Right atrium auricular region (tissue), 2 donors: Measurements from ENCODE around the gene MED27. TPM values are rescaled to one million over a fixed set of nuclear protein-coding genes. Genes with fewer than 3 reads are reported as not detected.

Experiments used
- DNase-seq: peaks from one replicate; pipeline ENCODE4 v3.0.0-alpha.2; 2019; ENCODE audit warnings: low spot score
- H3K27ac ChIP-seq, 2 donors: fragments of 200-600 bp; sonication (generic); 1 replicate in 1 of 2; 2 replicates in 1 of 2; pipeline ENCODE4 v1.5.1; 2016 to 2019
- H3K27me3 ChIP-seq, 2 donors: fragments of 200-600 bp; sonication (generic); one replicate each; pipeline versions ENCODE4 v1.5.1 to v1.6.0; 2017 to 2019
- H3K36me3 ChIP-seq: fragments of 200-600 bp; sonication (generic); one replicate; pipeline ENCODE4 v1.5.1; 2016
- H3K4me1 ChIP-seq, 2 donors: fragments of 200-600 bp; sonication (generic); one replicate each; pipeline versions ENCODE4 v1.5.1 to v1.6.0; 2017 to 2019
- H3K4me3 ChIP-seq, 2 donors: fragments of 200-600 bp; sonication (generic); 1 replicate in 1 of 2; 2 replicates in 1 of 2; pipeline ENCODE4 v1.5.1; 2017 to 2019; ENCODE audit warnings: mild to moderate bottlenecking in 1 of 2, moderate library complexity in 1 of 2
- H3K9me3 ChIP-seq, 2 donors: fragments of 200-600 bp; sonication (generic); one replicate each; pipeline ENCODE4 v1.5.1; 2019
- total RNA-seq, 2 donors: library from RNA; depleted of rRNA; stranded (reverse); fragments of >200 nt; gene quantifications; one replicate each; pipeline ENCODE4 v1.1.0, GENCODE V29; 2016
- TF ChIP-seq, protein P1 (sequence below), 2 donors: fragments of 200-600 bp; sonication (generic); IDR thresholded peaks; one replicate each; pipeline ENCODE4 v1.5.1; 2019; ENCODE audit warnings: antibody characterized with exemption in 2 of 2

Gene MED27
- total RNA-seq, 2 donors from 2014 or later = 12.5 to 15.3 TPM

GRCh38 chr9:131943351-131943841 is 136.3 kb downstream of the MED27 start:
- TF ChIP-seq, protein P1, sequence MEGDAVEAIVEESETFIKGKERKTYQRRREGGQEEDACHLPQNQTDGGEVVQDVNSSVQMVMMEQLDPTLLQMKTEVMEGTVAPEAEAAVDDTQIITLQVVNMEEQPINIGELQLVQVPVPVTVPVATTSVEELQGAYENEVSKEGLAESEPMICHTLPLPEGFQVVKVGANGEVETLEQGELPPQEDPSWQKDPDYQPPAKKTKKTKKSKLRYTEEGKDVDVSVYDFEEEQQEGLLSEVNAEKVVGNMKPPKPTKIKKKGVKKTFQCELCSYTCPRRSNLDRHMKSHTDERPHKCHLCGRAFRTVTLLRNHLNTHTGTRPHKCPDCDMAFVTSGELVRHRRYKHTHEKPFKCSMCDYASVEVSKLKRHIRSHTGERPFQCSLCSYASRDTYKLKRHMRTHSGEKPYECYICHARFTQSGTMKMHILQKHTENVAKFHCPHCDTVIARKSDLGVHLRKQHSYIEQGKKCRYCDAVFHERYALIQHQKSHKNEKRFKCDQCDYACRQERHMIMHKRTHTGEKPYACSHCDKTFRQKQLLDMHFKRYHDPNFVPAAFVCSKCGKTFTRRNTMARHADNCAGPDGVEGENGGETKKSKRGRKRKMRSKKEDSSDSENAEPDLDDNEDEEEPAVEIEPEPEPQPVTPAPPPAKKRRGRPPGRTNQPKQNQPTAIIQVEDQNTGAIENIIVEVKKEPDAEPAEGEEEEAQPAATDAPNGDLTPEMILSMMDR (IDR thresholded peaks at IDR 0.05) = no peak

DNA sequence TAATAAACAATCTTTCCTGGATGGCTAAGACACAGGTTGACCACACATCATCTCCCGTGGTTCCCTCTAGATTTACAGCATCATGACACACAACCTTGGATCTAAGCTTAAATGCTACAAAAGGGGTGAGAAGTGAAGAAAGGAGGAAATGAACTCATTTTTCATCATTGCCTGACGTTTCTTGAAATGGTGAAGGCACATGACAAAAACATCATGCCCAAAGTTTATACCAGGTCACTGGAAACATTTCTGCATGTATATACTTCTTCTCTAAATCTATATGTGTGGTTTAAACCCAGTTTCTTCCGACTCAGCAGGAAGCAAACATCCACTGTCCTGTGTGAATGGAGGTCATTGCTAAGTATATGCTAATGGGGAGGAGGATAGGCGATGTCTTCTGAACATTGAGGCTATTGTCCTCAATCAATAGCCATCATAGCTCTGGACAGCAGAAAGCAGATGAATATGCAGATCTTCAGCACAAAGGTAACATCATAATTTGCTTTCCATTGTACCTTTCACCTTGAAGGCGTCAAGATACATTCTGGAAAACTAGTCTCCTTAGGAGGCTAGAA is 137.4 kb downstream of the MED27 start:
- Histone ChIP-seq H3K9me3 (no peaks in the 10 kb centered on the region), H3K27ac (no peak overlapping the region), H3K4me1 (no peaks in the 10 kb centered on the region), H3K4me3 (no peak overlapping the region), H3K27me3 (no peaks in the 10 kb centered on the region), H3K36me3 (peaks cover 9% of the 10 kb centered on the region)
- TF ChIP-seq, protein P1 (IDR thresholded peaks at IDR 0.05) = no peak
- DNase-seq = no peak

More at GRCh38 chr9:131943351-131943841, 136.3 kb downstream of the MED27 start:
- Histone ChIP-seq H3K36me3 (peaks cover 9% of the 10 kb centered on the region), H3K27me3 (no peaks in the 10 kb centered on the region), H3K27ac (no peak overlapping the region), H3K9me3 (no peaks in the 10 kb centered on the region), H3K4me3 (no peak overlapping the region), H3K4me1 (no peaks in the 10 kb centered on the region)
- no peak for DNase-seq

DNA sequence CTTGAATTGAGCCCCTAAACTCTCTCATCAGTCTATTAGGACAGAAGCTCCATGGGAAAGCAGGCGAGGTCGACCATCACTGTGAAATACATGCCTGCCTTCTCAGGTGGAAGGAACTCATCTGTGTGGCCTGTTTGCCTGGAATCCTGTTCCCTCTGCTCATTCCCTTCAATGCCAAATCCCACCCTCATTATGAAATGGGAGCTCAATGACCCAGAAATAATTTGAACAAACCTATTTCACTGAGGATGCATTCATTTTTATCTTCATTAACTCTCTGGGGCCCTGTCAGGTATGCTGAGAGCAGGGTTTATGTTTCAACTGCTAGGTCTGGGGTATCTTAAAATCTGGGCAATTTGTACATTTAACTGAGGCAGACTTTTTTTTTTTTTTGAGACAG is 142.2 kb downstream of the MED27 start:
- H3K9me3 ChIP-seq = peaks cover 0 to 7% of the 10 kb centered on the region in 2 donors
- peaks cover 9% of the 10 kb centered on the region for H3K36me3 ChIP-seq
- no peaks in the 10 kb centered on the region for H3K4me1 ChIP-seq
- DNase-seq = no peak
- no peak overlapping the region for H3K27ac ChIP-seq
- no peak overlapping the region for H3K4me3 ChIP-seq
- TF ChIP-seq, protein P1 (IDR thresholded peaks at IDR 0.05) = no peak
- no peaks in the 10 kb centered on the region for H3K27me3 ChIP-seq

- TF ChIP-seq, protein P1 (IDR thresholded peaks at IDR 0.05) = no peak
- no peak for DNase-seq
- H3K4me3 ChIP-seq = no peak overlapping the region
- H3K27ac ChIP-seq = no peak overlapping the region
- peaks cover 9% of the 10 kb centered on the region for H3K36me3 ChIP-seq
- H3K4me1 ChIP-seq = no peaks in the 10 kb centered on the region
- no peaks in the 10 kb centered on the region for H3K27me3 ChIP-seq
- H3K9me3 ChIP-seq = peaks cover 0 to 7% of the 10 kb centered on the region in 2 donors
These were observed 142.7 kb downstream of the MED27 start for GRCh38 chr9:131936929-131937328.

DNA sequence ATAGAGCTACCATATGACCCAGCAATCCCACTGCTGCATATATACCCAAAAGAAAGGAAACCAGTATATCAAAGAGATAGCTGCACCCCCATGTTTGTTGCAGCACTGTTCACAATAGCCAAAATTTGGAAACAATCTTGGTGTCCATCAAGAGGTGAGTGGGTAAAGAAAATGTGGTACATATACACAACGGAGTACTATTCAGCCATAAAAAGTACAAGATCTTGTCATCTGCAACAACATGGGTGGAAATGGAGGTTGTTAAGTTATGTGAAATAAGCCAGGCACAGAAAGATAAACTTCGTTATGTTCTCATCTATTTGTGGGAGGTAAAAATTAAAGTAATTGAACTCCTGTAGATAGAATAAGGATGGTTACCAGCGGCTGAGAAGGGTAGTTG is 145.0 kb downstream of the MED27 start:
- no peaks in the 10 kb centered on the region for H3K4me1 ChIP-seq
- peaks cover 9% of the 10 kb centered on the region for H3K36me3 ChIP-seq
- peaks cover 0 to 7% of the 10 kb centered on the region in 2 donors for H3K9me3 ChIP-seq
- H3K27me3 ChIP-seq = no peaks in the 10 kb centered on the region
- TF ChIP-seq, protein P1 (IDR thresholded peaks at IDR 0.05) = no peak
- H3K4me3 ChIP-seq = no peak overlapping the region
- no peak for DNase-seq
- no peak overlapping the region for H3K27ac ChIP-seq

GRCh38 chr9:131927091-131927490 is 152.6 kb downstream of the MED27 start:
- Histone ChIP-seq H3K4me3 (no peak overlapping the region), H3K4me1 (no peaks in the 10 kb centered on the region), H3K27me3 (no peaks in the 10 kb centered on the region), H3K9me3 (no peaks in the 10 kb centered on the region), H3K27ac (no peak overlapping the region), H3K36me3 (no peaks in the 10 kb centered on the region)
- TF ChIP-seq, protein P1 (IDR thresholded peaks at IDR 0.05) = no peak
- DNase-seq = no peak
